Ovary (tissue), 9 donors: ENCODE results near the gene NLGN1. TPM values are rescaled to one million over a fixed set of nuclear protein-coding genes. Genes with fewer than 3 reads are reported as not detected.

Source experiments
- DNase-seq, 5 donors: peaks; one replicate each; pipeline ENCODE4 v3.0.0-alpha.2; 2019 to 2020
- H3K27ac ChIP-seq, 2 donors: fragments of 200-600 bp; one replicate each; pipeline versions ENCODE4 v1.5.1 to v1.8.0; 2019 to 2022
- H3K27me3 ChIP-seq: fragments of 200-600 bp; one replicate; pipeline ENCODE4 v1.8.0; 2022
- H3K36me3 ChIP-seq: fragments of 200-600 bp; sonication (generic); one replicate; pipeline ENCODE4 v1.5.1; 2019
- H3K4me1 ChIP-seq: one replicate; pipeline ENCODE4 v1.8.1; 2013; ENCODE audit warnings: mild to moderate bottlenecking, moderate library complexity; ENCODE audit not compliant: insufficient read depth
- H3K4me3 ChIP-seq: fragments of 200-600 bp; sonication (generic); one replicate; pipeline ENCODE4 v1.5.1; 2017
- H3K9me3 ChIP-seq, 2 donors: fragments of 200-600 bp in 1 of 2; sonication (generic) in 1 of 2; one replicate each; pipeline versions ENCODE4 v1.5.1 to v1.8.1; 2013 to 2019; ENCODE audit warnings: mild to moderate bottlenecking in 1 of 2, moderate library complexity in 1 of 2
- EP300 ChIP-seq: sonication (generic); formaldehyde crosslinking; IDR thresholded peaks from one replicate; pipeline ENCODE4 v1.6.1; 2017; ENCODE audit warnings: antibody characterized with exemption
- POLR2A ChIP-seq: fragments of 450-650 bp; IDR thresholded peaks from one replicate; pipeline ENCODE4 v1.6.1; 2017; ENCODE audit warnings: antibody characterized with exemption, mild to moderate bottlenecking, moderate library complexity
- WGBS, 3 donors: extraction: QIAGEN DNeasy Blood & Tissue Kit in 1 of 3; methylation state at CpG; one replicate each; pipeline versions ENCODE4 v1.1.5 to v1.1.7; 2013 to 2017; 5-methylcytosine and 5-hydroxymethylcytosine counted together
- intact Hi-C, 4 donors: fragments of 100-400 bp; cut with DNase I; formaldehyde crosslinking; loops; one replicate each; pipeline versions ENCODE4 v1.11.0 to v1.15.1; 2022 to 2023
- polyA plus RNA-seq, 2 donors: library from polyadenylated mRNA; stranded (reverse); fragments of 200-250 nt in 1 of 2; fragments of 350-450 nt in 1 of 2; fragmentation: Illumina TruSeq in 1 of 2; extraction: RNeasy Lipid Tissue Mini Kit (QIAGEN cat#74804) in 1 of 2; gene quantifications; one replicate each; pipeline ENCODE4 v1.2.3, GENCODE V29; 2013 to 2014
- total RNA-seq, 7 donors: library from RNA; depleted of rRNA in 2 of 7; stranded (reverse); fragments of >200 nt in 2 of 7; fragmentation: NEBNext Ultra II Directional in 3 of 7; extraction: Animal tissue kit (Norgen Biotek cat#: 25700) in 3 of 7; gene quantifications; one replicate each; pipeline versions ENCODE4 v1.1.0 to v1.2.4, GENCODE V29; 2016 to 2023
- TF ChIP-seq, protein P1 (sequence below), 3 donors: fragments of 450-650 bp in 2 of 3; fragments of 200-600 bp in 1 of 3; IDR thresholded peaks; one replicate each; pipeline versions ENCODE4 v1.5.1 to v1.8.0; 2016 to 2022; ENCODE audit warnings: antibody characterized with exemption in 3 of 3, mild to moderate bottlenecking in 1 of 3
- donor health status: DM: no; HTN: no; CAD: no; lungs with moderate emphysema.
- donor health status: DM: no; HTN: no; CAD: no.
- donor health status: Bipolar disorder and iron deficiency.
- donor health status: DM: yes; HTN: yes; CAD: no.
- donor health status: DM: no; HTN: no; CAD: no.
- donor health status: DM: yes; HTN: yes; CAD: no.

NLGN1 gene
- total and polyA plus RNA-seq, 9 donors = 1.2 to 7.7 (median 4.6) TPM

DNA sequence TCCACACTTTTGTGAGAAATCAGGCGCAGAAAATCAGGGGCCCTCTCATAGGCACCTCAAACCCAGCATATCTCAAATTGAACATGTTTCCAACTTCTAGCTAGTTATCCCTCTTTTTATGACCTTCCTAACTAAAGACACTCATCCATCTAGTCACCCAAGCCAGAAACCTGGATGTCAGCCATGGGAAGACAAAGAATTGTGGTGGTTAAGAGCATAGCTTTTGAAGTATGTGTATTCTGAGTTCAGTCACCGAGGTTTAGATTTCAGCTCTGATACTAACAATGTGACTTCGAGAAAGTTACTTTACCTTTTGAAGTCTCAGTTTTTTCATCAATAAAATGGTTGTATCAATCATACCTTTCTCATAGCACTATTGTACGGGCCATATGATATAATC lies 495.5 kb downstream of the NLGN1 start:
- Histone ChIP-seq H3K9me3 (no peaks in the 10 kb centered on the region), H3K27ac (no peak overlapping the region), H3K27me3 (no peaks in the 10 kb centered on the region), H3K4me3 (no peak overlapping the region), H3K36me3 (no peaks in the 10 kb centered on the region), H3K4me1 (no peaks in the 10 kb centered on the region)
- WGBS, 3 donors = 92 to 95% (median 94%) methylated on average over 4 of the region's 4 CpGs
- intact Hi-C loops = no loop called here
- DNase-seq = no peak
- no peak for TF ChIP-seq EP300

DNA sequence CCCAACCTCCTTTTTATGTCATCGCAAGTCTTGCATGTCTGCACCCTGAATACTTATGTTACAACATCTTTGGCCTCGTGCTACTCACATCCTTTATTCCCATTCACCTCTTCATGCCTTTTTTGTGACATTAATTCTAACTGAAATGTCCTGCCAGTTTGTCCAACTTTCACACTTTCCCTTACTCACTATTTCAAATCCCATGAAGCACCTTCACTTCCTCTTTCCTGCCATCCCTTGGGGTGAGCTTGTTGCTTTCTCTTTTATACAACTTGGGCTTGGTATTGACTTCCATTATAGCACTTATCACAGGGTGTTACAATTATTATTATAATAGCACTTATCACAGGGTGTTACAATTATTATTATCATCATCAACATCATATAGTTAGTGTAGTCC lies 496.3 kb downstream of the NLGN1 start:
- DNase-seq = no peak
- Histone ChIP-seq H3K27me3 (no peaks in the 10 kb centered on the region), H3K9me3 (no peaks in the 10 kb centered on the region), H3K27ac (no peak overlapping the region), H3K4me1 (no peaks in the 10 kb centered on the region), H3K36me3 (no peaks in the 10 kb centered on the region), H3K4me3 (no peak overlapping the region)
- TF ChIP-seq POLR2A = no peak
- TF ChIP-seq EP300 = no peak
- TF ChIP-seq, protein P1, sequence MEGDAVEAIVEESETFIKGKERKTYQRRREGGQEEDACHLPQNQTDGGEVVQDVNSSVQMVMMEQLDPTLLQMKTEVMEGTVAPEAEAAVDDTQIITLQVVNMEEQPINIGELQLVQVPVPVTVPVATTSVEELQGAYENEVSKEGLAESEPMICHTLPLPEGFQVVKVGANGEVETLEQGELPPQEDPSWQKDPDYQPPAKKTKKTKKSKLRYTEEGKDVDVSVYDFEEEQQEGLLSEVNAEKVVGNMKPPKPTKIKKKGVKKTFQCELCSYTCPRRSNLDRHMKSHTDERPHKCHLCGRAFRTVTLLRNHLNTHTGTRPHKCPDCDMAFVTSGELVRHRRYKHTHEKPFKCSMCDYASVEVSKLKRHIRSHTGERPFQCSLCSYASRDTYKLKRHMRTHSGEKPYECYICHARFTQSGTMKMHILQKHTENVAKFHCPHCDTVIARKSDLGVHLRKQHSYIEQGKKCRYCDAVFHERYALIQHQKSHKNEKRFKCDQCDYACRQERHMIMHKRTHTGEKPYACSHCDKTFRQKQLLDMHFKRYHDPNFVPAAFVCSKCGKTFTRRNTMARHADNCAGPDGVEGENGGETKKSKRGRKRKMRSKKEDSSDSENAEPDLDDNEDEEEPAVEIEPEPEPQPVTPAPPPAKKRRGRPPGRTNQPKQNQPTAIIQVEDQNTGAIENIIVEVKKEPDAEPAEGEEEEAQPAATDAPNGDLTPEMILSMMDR (IDR thresholded peaks at IDR 0.05) = no peak
- intact Hi-C loops = no loop called here
- 94 to 98% (median 96%) methylated on average over 2 of the region's 2 CpGs for WGBS, 3 donors

DNA sequence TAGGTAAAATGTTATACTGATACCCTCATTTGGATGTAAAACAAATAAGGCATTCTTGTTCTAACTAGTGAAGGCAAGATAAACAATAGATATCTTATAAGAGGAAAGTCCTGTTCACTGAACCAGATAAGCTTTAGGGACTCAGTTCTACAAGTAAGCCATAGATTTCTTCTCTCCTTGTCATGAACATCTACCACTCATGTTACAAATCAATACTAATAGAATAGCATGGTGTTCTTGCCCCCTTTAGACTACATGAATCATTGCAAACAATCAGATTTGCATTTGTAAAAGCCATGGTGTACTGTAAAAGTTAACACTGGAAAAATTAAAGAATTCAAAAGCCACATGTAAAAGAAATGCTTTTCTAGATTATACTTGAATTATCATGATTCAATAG lies 500.1 kb downstream of the NLGN1 start:
- no peaks in the 10 kb centered on the region for H3K9me3 ChIP-seq
- intact Hi-C loops = no loop called here

DNA sequence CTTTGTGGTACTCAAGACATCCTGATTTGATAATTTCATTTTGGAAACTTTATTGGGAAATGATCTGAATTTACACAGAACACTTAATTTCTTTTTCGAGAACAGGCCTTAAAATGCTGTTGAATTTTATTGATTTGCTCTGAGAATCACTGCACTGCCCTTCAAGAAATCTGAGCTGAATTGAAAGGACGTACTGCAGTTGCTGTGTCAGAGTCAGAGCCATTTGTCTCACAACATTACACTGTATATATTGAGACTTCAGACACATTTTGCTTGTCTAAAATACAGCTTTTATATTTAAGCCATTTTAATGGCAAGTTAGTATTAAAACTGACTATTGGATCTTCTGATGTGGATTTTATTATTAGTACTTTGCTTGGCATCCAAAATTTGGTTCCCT lies 504.1 kb downstream of the NLGN1 start:
- whole genome bisulfite sequencing, 3 donors = 91 to 99% (median 97%) methylated on average over 2 of the region's 2 CpGs
- TF ChIP-seq POLR2A (no peak), EP300 (no peak)
- TF ChIP-seq, protein P1 (IDR thresholded peaks at IDR 0.05) = no peak
- H3K27me3 ChIP-seq = no peaks in the 10 kb centered on the region
- DNase-seq = no peak
- no peaks in the 10 kb centered on the region for H3K36me3 ChIP-seq
- intact Hi-C loops = no loop called here
- no peak overlapping the region for H3K27ac ChIP-seq
- H3K4me3 ChIP-seq = no peak overlapping the region
- no peaks in the 10 kb centered on the region for H3K9me3 ChIP-seq
- H3K4me1 ChIP-seq = no peaks in the 10 kb centered on the region

More for the DNA sequence above, 500.1 kb downstream of the NLGN1 start:
- no peaks in the 10 kb centered on the region for H3K27me3 ChIP-seq
- H3K4me1 ChIP-seq = no peaks in the 10 kb centered on the region
- no peak overlapping the region for H3K27ac ChIP-seq
- no peaks in the 10 kb centered on the region for H3K36me3 ChIP-seq
- no peak overlapping the region for H3K4me3 ChIP-seq
- TF ChIP-seq EP300 (no peak), POLR2A (no peak)
- TF ChIP-seq, protein P1 (IDR thresholded peaks at IDR 0.05) = no peak
- no peak for DNase-seq

DNA sequence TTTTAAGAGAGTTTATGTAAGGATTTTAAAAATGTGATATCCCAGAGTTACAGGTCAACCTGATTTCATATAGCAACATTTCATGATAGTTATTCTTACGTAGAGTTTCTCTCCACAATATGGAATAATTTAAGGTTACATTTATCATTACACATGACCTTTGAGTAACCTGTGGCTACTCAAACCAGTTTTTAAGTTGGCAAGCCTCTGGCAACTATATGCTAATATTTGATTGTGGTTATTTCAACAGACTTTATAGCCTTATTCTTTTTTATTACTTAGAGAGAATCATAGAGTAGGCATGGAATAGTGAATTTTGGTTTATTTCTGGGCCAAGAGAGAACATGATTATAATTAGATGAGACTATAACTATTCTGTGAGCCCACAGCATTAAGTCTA lies 504.9 kb downstream of the NLGN1 start:
- WGBS, 3 donors = 97 to 100% (median 98%) methylated on average over 1 of the region's 1 CpG
- H3K4me1 ChIP-seq = no peaks in the 10 kb centered on the region

DNA sequence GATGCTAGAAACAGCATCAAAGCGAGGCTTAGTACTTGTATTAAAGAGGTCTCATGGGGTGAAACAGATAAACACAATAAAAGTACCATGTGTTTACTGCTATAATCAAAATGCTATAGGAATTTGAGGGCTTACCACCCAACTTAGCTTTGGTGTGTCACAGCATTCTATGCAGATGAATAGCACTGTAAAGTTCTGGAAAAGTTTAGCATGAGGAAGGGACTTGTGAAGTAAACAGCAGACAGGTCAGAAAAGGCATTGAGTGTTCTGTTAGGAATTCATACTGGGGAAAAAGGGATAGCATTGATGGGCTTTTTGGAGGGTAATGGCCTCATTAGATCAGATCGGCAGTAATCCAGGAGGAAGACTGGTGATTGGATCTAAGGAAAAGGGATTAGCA lies 505.3 kb downstream of the NLGN1 start:
- WGBS, 3 donors = 93 to 99% (median 95%) methylated on average over 2 of the region's 2 CpGs
- DNase-seq = no peak
- Histone ChIP-seq H3K4me3 (no peak overlapping the region), H3K27ac (no peak overlapping the region), H3K36me3 (no peaks in the 10 kb centered on the region), H3K4me1 (no peaks in the 10 kb centered on the region), H3K27me3 (no peaks in the 10 kb centered on the region), H3K9me3 (no peaks in the 10 kb centered on the region)
- intact Hi-C loops = no loop called here
- TF ChIP-seq, protein P1 (IDR thresholded peaks at IDR 0.05) = no peak
- no peak for TF ChIP-seq EP300
- TF ChIP-seq POLR2A = no peak

More for the DNA sequence above, 504.9 kb downstream of the NLGN1 start:
- Histone ChIP-seq H3K9me3 (no peaks in the 10 kb centered on the region), H3K27ac (no peak overlapping the region), H3K4me3 (no peak overlapping the region), H3K36me3 (no peaks in the 10 kb centered on the region), H3K27me3 (no peaks in the 10 kb centered on the region)
- TF ChIP-seq POLR2A = no peak
- no peak for DNase-seq
- intact Hi-C loops = no loop called here
